ENCODE data around the gene CCDC157.

Gene CCDC157

DNA sequence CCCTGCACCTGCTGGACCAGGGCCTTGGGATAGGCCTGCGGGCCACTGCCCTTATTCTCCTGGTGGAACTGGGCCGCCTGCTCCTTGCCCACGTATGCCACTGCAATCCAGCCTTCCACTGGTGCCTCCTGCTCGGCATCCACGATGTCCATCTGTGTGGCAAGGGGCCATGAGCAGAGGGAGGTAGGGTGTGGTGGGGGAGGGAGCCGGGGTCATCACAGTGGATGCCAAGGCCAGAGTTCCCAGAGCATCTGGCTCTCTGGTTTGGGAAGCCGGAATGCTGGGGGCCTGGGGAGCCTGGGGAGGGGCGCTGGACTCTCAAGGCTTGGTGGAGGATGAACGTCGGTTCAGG is 29.8 kb downstream of the CCDC157 start:
- Histone ChIP-seq H3K9me2 (replicated peaks; ENCODE audit: low read depth, low read length) (no peaks in the 10 kb centered on the region), H3K27me3 (ENCODE audit: insufficient read depth, low read length, poor library complexity, severe bottlenecking) (no peaks in the 10 kb centered on the region), H3K4me1 (ENCODE audit: insufficient read depth, low read length, poor library complexity, severe bottlenecking) (peaks cover 15% of the 10 kb centered on the region), H3F3A (ENCODE audit: low read depth) (no peaks in the 10 kb centered on the region), H3K9me3 (ENCODE audit: insufficient read depth, low read depth, low read length) (no peaks in the 10 kb centered on the region), H2AFZ (ENCODE audit: low read length) (no peak overlapping the region), H3K9ac (ENCODE audit: low read depth, low read length, poor library complexity, severe bottlenecking) (peak overlapping the region; percentile 76), H3K79me2 (ENCODE audit: insufficient read depth, low read length) (peaks cover 9% of the 10 kb centered on the region; the same call in 1 of the 2 replicates), H3K4me2 (ENCODE audit: low read depth, low read length, poor library complexity, severe bottlenecking) (peak overlapping the region; percentile 78), H3K36me3 (ENCODE audit: insufficient read depth, low read length) (no peaks in the 10 kb centered on the region), H4K20me1 (ENCODE audit: insufficient read depth, low read length, poor library complexity, severe bottlenecking) (no peaks in the 10 kb centered on the region), H3K4me3 (ENCODE audit: low read length, poor library complexity, severe bottlenecking) (peak overlapping the region; percentile 83)
- TF ChIP-seq, protein P1, sequence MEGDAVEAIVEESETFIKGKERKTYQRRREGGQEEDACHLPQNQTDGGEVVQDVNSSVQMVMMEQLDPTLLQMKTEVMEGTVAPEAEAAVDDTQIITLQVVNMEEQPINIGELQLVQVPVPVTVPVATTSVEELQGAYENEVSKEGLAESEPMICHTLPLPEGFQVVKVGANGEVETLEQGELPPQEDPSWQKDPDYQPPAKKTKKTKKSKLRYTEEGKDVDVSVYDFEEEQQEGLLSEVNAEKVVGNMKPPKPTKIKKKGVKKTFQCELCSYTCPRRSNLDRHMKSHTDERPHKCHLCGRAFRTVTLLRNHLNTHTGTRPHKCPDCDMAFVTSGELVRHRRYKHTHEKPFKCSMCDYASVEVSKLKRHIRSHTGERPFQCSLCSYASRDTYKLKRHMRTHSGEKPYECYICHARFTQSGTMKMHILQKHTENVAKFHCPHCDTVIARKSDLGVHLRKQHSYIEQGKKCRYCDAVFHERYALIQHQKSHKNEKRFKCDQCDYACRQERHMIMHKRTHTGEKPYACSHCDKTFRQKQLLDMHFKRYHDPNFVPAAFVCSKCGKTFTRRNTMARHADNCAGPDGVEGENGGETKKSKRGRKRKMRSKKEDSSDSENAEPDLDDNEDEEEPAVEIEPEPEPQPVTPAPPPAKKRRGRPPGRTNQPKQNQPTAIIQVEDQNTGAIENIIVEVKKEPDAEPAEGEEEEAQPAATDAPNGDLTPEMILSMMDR (conservative IDR thresholded peaks at IDR 0.05; ENCODE audit: low read length), result no peak
- no peak for TF ChIP-seq EZH2phosphoT487 (IDR thresholded peaks at IDR 0.05; ENCODE audit: borderline replicate concordance)

DNA sequence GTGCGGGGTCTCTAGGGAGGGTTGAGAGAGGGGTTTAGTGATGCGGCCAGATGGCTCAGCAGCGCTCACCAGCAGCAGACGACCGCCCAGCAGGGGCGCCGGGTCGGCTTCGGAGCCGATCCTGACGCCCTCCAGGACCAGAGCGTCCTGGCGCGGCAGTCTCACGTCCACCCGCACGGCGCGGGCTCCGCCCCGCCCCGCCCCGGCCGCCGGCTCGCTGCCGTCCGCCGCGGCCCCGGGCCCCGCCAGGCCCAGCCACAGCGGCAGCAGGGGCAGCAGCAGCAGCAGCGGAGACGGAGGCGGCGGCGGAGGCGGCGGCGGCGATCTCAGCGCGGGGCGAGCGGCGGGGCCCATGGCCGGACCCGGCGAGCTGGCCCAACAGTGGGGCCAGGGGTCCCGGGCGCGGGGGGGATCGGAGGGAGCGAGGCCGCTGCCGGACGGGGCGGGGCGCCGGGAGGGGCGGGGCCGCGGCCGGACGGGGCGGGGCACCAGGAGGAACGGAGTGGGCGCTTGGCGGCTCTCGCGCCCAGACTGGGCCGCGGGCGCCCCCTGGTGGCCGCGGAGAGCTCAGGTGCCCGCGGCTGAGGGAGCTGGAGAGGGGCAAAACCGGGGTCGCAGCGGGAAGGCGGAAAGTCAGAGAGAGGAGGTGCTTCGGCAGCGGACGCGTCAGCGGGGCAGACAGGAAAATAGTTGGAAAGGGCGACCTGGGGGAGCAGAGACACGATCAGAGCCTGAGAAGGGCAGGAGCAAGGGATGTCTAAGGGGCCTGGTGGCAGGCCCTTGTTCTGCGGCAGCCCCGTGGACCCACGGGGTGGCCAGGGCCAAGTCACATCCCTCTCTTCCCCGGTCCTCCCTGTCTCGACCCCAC is 30.4 kb downstream of the CCDC157 start, which contains the start of gene RNF215:
TSS of gene RNF215 (minus strand) at position 452 of the 868 bp plus-strand sequence. CDS start at position 354, 98 bp downstream.
- H3K9me3 ChIP-seq (ENCODE audit: insufficient read depth, low read depth, low read length), result no peaks in the 10 kb centered on the region
- TF ChIP-seq EZH2phosphoT487 (IDR thresholded peaks at IDR 0.05; ENCODE audit: borderline replicate concordance), result no peak
- TF ChIP-seq, protein P1 (conservative IDR thresholded peaks at IDR 0.05; ENCODE audit: low read length), result peak; percentile 78
- no peaks in the 10 kb centered on the region for H3K9me2 ChIP-seq (replicated peaks; ENCODE audit: low read depth, low read length)
- peaks cover 22% of the 10 kb centered on the region for H3K4me1 ChIP-seq (ENCODE audit: insufficient read depth, low read length, poor library complexity, severe bottlenecking)
- peak within 1 kb of the TSS; percentile 76 for H3K9ac ChIP-seq (ENCODE audit: low read depth, low read length, poor library complexity, severe bottlenecking)
- no peaks in the 10 kb centered on the region for H3K27me3 ChIP-seq (ENCODE audit: insufficient read depth, low read length, poor library complexity, severe bottlenecking)
- peak within 1 kb of the TSS; percentile 96 for H2AFZ ChIP-seq (ENCODE audit: low read length)
- no peaks in the 10 kb centered on the region for H3K36me3 ChIP-seq (ENCODE audit: insufficient read depth, low read length)
- no peaks in the 10 kb centered on the region for H4K20me1 ChIP-seq (ENCODE audit: insufficient read depth, low read length, poor library complexity, severe bottlenecking)
- H3K79me2 ChIP-seq (ENCODE audit: insufficient read depth, low read length), result peaks cover 9% of the 10 kb centered on the region; the same call in 1 of the 2 replicates
- peak within 1 kb of the TSS; percentile 78 for H3K4me2 ChIP-seq (ENCODE audit: low read depth, low read length, poor library complexity, severe bottlenecking)
- H3F3A ChIP-seq (ENCODE audit: low read depth), result no peaks in the 10 kb centered on the region
- peak within 1 kb of the TSS; percentile 83 for H3K4me3 ChIP-seq (ENCODE audit: low read length, poor library complexity, severe bottlenecking)

DNA sequence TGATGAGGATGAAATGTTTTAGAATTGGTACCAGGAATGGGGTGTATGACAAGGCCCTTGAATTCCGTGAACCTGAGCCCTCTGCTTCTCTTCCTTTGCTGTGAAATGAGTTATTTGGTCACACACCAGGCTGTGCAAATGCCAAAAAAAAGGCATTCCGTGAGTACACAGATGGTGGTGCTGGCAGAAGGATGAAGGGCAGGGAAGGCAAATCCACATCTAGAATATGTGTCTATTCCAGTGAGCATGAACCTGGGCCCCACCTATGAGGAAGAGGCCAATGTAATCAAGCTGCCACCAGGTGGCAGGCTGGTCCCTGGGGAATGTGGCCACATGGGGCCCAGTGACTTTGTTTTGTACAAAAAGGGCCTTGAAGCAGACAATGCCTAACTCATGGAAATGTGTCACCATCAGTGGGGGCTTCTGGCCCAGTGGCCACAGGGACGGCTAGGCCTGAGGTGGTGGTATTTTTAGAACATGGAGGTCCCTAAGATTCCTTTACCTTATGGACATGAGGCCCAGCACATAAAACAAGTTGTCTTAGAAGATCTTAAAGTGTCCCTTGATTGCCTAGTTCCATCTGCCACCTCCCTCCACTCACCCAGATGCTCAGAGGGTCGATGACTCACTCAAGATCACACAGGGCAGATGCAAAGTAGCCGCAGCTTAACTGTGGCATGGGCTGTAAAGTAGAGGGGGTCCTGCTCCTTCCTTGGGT is 34.3 kb downstream of the CCDC157 start:
- H3K4me3 ChIP-seq (ENCODE audit: low read length, poor library complexity, severe bottlenecking), result no peak overlapping the region
- peaks cover 9% of the 10 kb centered on the region; the same call in 1 of the 2 replicates for H3K79me2 ChIP-seq (ENCODE audit: insufficient read depth, low read length)
- H3K4me2 ChIP-seq (ENCODE audit: low read depth, low read length, poor library complexity, severe bottlenecking), result peak overlapping the region; percentile 20
- no peaks in the 10 kb centered on the region for H3K27me3 ChIP-seq (ENCODE audit: insufficient read depth, low read length, poor library complexity, severe bottlenecking)
- H3K9ac ChIP-seq (ENCODE audit: low read depth, low read length, poor library complexity, severe bottlenecking), result peak overlapping the region; percentile 36
- peaks cover 30% of the 10 kb centered on the region for H3K4me1 ChIP-seq (ENCODE audit: insufficient read depth, low read length, poor library complexity, severe bottlenecking)
- no peaks in the 10 kb centered on the region for H3K36me3 ChIP-seq (ENCODE audit: insufficient read depth, low read length)
- no peaks in the 10 kb centered on the region for H3F3A ChIP-seq (ENCODE audit: low read depth)
- peak overlapping the region; percentile 63 for H2AFZ ChIP-seq (ENCODE audit: low read length)
- H3K9me2 ChIP-seq (replicated peaks; ENCODE audit: low read depth, low read length), result no peaks in the 10 kb centered on the region
- no peak for TF ChIP-seq EZH2phosphoT487 (IDR thresholded peaks at IDR 0.05; ENCODE audit: borderline replicate concordance)
- TF ChIP-seq, protein P1 (conservative IDR thresholded peaks at IDR 0.05; ENCODE audit: low read length), result peak; percentile 87
- no peaks in the 10 kb centered on the region for H4K20me1 ChIP-seq (ENCODE audit: insufficient read depth, low read length, poor library complexity, severe bottlenecking)
- no peaks in the 10 kb centered on the region for H3K9me3 ChIP-seq (ENCODE audit: insufficient read depth, low read depth, low read length)

Data from Loucy (cell line).